HG03025 (cell line): ENCODE results near the gene ECE1.
"Not testable (repeated sequence)": the region's sequence is repeated elsewhere in the genome, so short reads cannot be mapped to it uniquely, and the experiment has no call there.

Experiments used
- ATAC-seq: cut with Tn5 transposase; IDR thresholded peaks from one replicate; pipeline ENCODE4 v1.9.1; 2021; ENCODE audit warnings: mild to moderate bottlenecking, moderate library complexity; ENCODE audit not compliant: unreplicated experiment, low FRiP score

The ECE1 gene

DNA sequence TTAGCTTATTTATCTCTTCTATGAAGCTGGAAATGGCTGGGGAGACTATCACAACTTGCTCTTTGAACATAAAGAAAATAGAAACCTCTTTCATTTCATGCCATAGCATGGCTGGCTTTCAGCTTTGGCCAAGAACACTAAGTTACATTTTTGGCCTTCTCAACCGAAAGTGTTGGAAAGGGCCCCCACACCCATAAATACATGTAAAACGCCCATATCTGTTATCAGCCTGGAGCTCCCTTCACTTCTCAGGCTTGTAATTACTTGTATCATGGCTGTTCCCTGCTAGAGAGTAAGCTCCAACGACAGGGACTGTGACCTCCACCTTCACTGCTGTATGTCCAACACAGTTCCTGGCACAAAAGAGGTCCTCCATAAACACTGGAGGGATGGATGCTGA is 100.8 kb downstream of the ECE1 start:
- ATAC-seq, result no peak

DNA sequence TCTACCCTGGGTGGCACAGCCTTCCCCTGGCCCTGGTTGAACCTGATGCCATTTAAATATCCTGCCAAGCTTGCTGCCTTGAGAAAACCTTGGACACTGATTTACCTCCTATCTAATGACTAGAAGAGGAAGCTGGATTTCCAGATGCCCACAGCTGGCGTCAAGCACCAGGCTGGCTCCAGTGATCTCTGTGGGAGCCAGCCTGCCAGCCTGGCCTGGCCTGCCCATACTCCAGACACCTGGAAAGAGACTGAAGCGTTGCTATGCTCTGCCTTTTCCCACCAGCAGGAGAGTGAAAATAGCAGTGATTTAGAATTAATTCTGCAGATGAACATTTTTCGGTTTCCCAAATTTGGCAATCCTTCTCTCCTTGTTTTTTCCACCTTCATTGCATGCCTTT is 102.0 kb downstream of the ECE1 start:
- no peak for ATAC-seq

DNA sequence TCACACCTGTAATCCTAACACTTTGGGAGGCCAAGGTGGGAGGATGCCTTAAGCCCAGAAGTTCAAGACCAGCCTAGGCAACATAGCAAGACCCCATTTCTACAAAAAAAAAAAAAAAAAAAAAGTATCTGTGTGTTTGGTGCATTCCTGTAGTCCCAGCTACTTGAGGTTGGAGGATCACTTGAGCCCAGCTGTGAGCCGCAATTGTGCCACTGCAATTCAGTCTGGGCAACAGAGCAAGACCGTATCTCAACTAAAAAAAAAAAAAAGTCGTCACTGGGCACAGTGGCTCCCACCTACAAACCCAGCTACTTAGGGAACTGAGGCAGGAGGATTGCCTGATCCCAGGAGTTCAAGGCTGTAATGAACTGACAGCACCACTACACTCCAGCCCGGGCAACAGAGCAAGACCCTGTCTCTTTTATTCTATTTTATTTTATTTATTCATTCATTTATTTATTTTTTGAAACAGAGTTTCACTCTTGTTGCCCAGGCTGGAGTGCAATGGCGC is 105.0 kb downstream of the ECE1 start:
- ATAC-seq, result no peak

DNA sequence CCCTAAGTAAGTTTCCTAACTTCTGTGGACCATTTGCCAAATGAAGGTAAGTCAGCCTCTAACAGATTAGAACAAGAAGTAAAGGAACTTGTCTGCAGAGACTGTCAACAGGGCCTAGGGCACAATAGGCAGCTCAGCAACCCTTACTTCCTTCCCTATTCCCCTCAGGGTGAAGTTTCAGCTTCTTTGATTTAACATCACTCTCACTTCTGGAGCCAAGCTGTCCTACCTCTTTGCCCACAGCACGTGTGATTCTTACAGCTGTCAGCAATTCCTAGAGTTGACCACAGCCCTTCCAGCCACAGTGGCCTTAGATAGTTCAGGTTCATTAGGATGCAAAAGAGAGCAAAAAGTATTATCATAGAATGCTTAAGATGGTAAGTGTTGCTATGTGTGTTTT is 106.0 kb downstream of the ECE1 start:
- ATAC-seq, result no peak

DNA sequence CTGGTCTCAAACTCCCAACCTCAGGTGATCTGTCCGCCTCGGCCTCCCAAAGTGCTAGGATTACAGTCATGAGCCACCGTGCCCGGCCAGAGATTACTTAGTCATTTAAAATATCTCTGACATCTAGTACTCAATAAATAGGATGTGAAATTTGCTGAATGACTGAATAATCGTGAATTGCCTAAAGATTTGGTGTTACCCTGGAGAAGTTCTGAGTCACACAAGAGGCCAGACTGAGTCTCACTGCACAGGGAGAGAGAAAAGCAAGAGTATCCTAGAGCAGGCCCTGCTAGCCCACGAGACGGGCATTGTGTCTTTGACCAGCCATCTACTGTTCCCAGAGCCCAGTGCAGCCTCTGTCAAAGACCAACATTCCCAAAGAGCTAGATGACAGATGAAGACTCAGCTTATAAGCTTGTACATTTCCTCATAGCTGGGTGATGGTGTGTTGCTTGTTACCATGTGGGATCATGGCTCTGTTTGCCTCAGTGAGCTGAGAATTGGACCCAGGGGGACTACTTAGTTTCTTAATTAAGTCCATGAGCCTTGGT is 108.0 kb downstream of the ECE1 start:
- ATAC-seq, result no peak

DNA sequence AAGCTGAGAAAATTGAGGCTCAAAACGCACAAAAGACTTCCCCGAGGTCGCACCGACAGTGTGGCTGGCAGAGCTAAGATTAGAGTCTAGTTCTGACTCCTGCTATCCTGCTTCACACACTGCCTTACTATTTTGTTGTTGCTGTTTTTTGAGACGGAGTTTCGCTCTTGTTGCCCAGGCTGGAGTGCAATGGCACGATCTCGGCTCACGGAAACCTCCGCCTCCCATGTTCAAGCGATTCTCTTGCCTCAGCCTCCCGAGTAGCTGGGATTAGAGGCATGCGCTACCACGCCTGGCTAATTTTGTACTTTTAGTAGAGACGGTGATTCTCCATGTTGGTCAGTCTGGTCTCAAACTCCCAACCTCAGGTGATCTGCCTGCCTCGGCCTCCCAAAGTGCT is 112.0 kb downstream of the ECE1 start:
- not testable (repeated sequence) for ATAC-seq

DNA sequence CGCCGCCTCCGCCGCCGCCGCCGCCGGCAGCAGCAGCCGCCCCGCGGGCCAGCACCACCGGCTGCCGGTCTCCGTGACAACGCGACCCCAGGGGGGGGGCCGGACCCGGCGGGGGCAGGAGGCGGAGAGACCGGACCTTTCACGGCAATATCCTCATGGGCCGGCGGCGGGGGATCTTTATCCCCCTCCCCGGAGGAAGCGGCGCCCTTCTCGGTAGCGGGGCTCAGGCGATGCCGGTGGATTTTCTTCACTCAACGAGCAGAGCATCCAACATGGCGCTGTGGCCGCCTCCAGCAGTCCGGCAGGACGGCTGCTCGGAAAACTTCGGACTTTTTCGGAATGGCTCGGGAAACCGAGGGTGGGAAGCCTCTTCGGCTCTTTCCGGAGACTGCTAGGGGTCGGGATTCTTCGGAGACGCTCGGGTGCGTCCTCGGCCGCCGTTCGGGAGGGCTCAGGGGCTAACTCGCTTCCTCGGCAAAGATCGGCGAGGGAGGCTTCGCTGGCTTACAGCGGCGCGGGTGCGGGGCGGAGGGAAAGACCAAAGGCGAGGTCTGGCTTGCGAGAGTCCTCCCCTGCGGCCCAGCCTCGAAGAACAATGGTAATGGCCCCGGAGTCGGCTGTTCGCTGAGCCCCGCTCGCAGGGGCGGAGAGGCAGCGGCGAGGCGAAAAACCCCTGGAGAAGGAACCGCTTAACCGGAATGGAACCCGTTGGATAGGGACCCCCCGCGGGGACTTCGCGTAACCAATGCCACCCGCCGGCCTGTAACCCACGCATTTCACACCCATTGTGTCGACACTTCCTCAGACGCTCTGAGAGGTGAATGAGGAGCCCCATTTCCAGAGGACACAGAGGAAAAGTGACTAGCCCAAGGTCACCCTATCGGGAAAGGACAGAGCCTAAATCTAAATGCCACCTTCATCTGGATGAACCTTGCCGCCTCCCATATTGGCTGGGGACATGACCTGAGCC is 113.4 kb downstream of the ECE1 start, which contains the start of gene EIF4G3:
EIF4G3 (minus strand) TSS at position 312 of the 970 bp plus-strand sequence. CDS start 174,155 bp downstream, outside the sequence.
- peak; percentile 89 for ATAC-seq

DNA sequence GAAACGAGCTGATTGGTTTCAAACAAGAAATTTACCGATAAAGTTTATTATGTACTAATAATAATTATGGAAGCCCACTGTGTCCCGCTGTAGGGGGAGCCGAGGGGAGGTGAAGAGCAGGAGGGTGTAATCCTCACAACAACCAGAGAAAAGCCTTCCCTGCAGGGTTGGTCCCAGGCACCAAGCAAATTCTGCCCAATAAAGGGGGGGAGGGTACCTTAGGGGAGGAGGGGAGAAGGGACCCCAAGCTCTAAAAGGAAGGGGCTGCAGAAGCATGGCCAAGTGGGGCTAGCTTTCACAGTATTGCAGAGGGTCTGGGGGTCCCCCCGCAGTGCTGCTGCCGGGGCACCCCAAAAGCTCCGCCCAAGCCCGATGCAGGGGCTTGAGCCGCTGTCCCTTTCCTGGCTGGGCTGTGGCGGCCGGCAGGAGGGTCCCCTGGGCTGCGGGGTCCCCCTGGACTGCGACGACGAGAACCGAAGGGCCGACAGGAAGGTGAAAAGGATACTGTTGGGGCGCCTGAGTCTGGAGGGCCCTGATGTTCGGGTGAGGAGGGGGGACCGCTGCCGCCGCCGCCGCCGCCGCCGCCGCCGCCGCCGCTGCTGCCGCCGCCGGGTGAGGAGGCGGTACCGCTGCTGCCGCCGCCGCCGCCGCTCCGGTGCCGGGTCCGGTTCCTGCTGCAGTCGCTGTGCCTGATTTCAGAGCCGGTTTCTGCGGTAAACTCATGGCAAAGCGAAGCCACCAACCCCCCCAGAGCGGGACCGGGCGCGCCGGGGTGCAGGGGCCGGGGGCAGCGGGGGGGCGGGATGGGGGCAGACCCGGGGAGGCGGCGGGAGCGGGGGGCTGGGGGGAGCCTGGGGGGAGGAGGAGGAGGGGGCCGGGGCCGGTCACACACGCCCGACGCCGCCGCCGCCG is 114.3 kb downstream of the ECE1 start:
- peak; percentile 16 for ATAC-seq

DNA sequence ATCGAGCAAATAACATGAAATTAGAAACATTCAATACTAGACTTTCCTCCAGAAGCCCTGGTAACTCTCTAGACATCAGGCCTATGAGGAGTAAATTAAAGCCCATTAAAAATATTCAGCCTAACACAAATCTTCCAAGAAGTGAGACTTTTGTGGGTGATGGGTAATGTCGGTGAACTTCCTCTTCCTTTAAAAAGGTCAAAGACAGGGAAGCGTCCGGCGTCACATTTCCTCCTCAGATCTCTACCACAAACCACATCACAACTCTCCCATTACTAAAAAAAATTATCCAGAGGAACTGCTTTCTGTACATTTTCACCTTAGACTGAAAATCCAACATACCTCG is 115.0 kb downstream of the ECE1 start:
- ATAC-seq, result no peak

DNA sequence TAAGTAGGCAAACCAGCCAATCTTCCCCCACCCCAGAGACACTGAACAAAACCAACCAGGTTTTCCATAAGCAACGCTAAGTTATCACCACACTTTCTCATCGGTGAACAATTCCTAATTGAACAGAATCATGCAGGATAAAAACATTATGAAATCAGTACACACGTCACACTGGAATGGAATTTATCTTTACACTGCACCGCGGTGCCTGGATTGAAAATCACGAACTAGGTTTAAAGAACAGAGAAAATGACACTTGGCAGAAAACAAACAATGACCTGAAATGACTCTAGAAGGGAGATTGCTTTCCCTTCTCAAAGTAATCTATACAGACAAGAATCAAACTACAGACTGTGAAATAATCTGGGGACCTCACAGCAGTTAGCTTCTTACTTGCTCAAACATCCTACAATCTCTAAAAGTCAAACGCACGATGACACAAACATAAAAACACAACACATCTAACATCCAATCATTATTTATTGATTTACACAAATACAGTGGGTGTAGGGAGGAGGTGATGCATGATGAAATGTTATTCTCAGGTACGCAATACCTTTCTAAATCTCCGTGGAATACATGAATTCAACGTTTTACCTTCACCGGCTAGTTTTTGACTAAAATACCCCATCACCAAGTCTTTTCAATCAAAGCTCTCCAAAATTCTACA is 115.5 kb downstream of the ECE1 start:
- ATAC-seq, result no peak

DNA sequence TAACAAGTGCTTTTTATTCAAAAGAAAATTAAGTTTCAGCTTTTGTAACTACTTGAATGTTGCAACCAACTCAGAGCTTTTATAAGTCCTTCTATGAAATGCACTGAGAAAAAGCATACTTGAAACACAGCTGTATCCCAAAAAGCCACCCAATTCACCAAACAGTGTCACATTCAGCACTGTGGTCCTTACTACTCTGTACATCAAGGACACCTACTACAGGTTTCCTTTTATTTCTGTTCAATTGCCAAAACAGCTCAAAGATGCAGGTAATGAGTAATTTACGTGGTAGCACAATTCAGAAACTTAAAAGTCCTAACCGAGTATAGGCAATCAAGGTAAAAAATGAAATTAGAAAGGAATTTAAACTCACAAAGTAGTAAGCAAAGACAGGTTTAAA is 116.0 kb downstream of the ECE1 start:
- no peak for ATAC-seq

DNA sequence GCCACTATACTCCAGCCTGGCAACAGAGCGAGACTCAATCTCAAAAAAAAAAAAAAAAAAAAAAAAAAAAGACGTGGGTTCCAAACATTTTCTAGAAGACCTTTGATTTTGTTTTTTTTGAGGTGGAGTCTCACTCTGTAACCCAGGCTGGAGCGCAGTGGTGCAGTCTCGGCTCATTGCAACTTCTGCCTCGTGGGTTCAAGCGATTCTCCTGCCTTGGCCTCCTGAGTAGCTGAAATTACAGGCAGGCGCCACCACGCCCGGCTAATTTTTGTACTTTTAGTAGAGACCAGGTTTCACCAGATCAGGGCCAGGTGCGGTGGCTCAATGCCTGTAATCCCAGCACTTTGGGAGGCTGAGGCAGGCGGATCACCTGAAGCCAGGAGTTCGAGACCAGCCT is 117.2 kb downstream of the ECE1 start:
- not testable (repeated sequence) for ATAC-seq

DNA sequence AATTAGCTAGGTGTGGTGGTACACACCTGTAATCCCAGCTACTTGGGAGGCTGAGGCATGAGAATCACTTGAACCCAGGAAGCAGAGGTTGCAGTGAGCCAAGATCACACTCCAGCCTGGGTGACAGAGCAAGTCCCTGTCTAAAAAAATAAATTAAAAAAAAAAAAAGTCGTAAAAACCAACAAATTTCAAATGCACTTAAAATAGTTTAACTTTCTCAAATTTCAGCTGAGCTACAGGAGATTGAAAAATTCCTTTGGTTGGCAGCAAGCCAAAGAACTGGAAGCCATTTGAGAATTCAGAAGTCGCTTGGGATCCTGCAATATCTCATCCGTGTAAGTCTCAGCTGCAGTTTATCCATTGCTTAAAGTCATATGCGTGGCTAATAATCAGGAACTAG is 119.4 kb downstream of the ECE1 start:
- not testable (repeated sequence) for ATAC-seq

DNA sequence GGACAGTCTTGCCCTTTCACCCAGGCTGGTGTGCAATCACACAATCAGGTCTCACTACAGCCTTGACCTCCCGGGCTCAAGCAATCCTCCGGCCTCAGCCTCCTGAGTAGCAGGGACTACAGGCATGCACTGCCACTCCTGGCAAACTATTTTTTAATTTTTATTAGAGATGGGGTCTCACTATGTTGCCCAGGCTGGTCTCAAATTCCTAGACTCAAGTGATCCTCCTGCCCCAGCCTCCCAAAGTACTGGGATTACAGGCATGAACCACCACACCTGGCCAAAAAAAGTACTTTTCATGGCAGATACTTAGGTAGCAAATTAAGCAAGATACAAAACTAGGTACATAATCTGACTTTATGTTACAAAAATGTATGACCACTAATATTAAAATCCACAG is 121.8 kb downstream of the ECE1 start:
- no peak for ATAC-seq
